Measurements from ENCODE around the gene GLIS2. TPM values are rescaled to one million over a fixed set of nuclear protein-coding genes. Genes with fewer than 3 reads are reported as not detected.

Gene GLIS2
- total RNA-seq, 1 donor from 2014 or later: 23.2 TPM

- Mint-ChIP-seq H3K9me3 (ENCODE audit: low read depth) (no peaks in the 10 kb centered on the region), H3K4me3 (ENCODE audit: low read depth) (no peak overlapping the region), H3K27ac (peak overlapping the region; percentile 89), H3K36me3 (ENCODE audit: insufficient read depth) (no peaks in the 10 kb centered on the region), H3K4me1 (ENCODE audit: low read depth) (peaks cover 12% of the 10 kb centered on the region), H3K27me3 (no peaks in the 10 kb centered on the region)
- DNase-seq (ENCODE audit: low spot score, unreplicated experiment): no peak
- no peak for TF ChIP-seq CTCF (IDR thresholded peaks at IDR 0.05; ENCODE audit: unreplicated experiment)
Observed at GRCh38 chr16:4298761-4299522, 16.9 kb upstream of the GLIS2 start.

GRCh38 chr16:4301177-4301576 is 14.7 kb upstream of the GLIS2 start:
- Mint-ChIP-seq H3K4me1 (ENCODE audit: low read depth) (peaks cover 10% of the 10 kb centered on the region), H3K9me3 (ENCODE audit: low read depth) (no peaks in the 10 kb centered on the region), H3K27me3 (no peaks in the 10 kb centered on the region), H3K36me3 (ENCODE audit: insufficient read depth) (no peaks in the 10 kb centered on the region), H3K27ac (no peak overlapping the region), H3K4me3 (ENCODE audit: low read depth) (no peak overlapping the region)
- no peak for DNase-seq (ENCODE audit: low spot score, unreplicated experiment)
- TF ChIP-seq CTCF (IDR thresholded peaks at IDR 0.05; ENCODE audit: unreplicated experiment): no peak

GRCh38 chr16:4301968-4302367 is 13.9 kb upstream of the GLIS2 start:
- H3K9me3 Mint-ChIP-seq (ENCODE audit: low read depth): no peaks in the 10 kb centered on the region
- peaks cover 14% of the 10 kb centered on the region for H3K4me1 Mint-ChIP-seq (ENCODE audit: low read depth)
- no peak for TF ChIP-seq CTCF (IDR thresholded peaks at IDR 0.05; ENCODE audit: unreplicated experiment)
- no peak overlapping the region for H3K4me3 Mint-ChIP-seq (ENCODE audit: low read depth)
- no peaks in the 10 kb centered on the region for H3K36me3 Mint-ChIP-seq (ENCODE audit: insufficient read depth)
- no peak for DNase-seq (ENCODE audit: low spot score, unreplicated experiment)
- no peaks in the 10 kb centered on the region for H3K27me3 Mint-ChIP-seq
- no peak overlapping the region for H3K27ac Mint-ChIP-seq

- Mint-ChIP-seq H3K4me3 (ENCODE audit: low read depth) (no peak overlapping the region), H3K4me1 (ENCODE audit: low read depth) (peaks cover 13% of the 10 kb centered on the region), H3K27me3 (no peaks in the 10 kb centered on the region), H3K27ac (peak overlapping the region; percentile 73), H3K9me3 (ENCODE audit: low read depth) (no peaks in the 10 kb centered on the region), H3K36me3 (ENCODE audit: insufficient read depth) (peaks cover 1% of the 10 kb centered on the region)
- no peak for DNase-seq (ENCODE audit: low spot score, unreplicated experiment)
- TF ChIP-seq CTCF (IDR thresholded peaks at IDR 0.05; ENCODE audit: unreplicated experiment): no peak
Observed at GRCh38 chr16:4303973-4304372, 11.9 kb upstream of the GLIS2 start.

GRCh38 chr16:4306470-4307214 is 9.2 kb upstream of the GLIS2 start:
- Mint-ChIP-seq H3K4me3 (ENCODE audit: low read depth) (peak overlapping the region; percentile 90), H3K36me3 (ENCODE audit: insufficient read depth) (peaks cover 1% of the 10 kb centered on the region), H3K27me3 (no peaks in the 10 kb centered on the region), H3K27ac (peak overlapping the region; percentile 91), H3K4me1 (ENCODE audit: low read depth) (peaks cover 9% of the 10 kb centered on the region), H3K9me3 (ENCODE audit: low read depth) (no peaks in the 10 kb centered on the region)
- no peak for DNase-seq (ENCODE audit: low spot score, unreplicated experiment)
- no peak for TF ChIP-seq CTCF (IDR thresholded peaks at IDR 0.05; ENCODE audit: unreplicated experiment)

Measured in progenitor cell of endocrine pancreas (in vitro differentiated cells).